Panc1 (cell line): ENCODE results near the gene GRID1.

ENCODE experiments used
- CTCF ChIP-seq: fragments of 450-650 bp; IDR thresholded peaks from 2 replicates; pipeline ENCODE4 v1.5.1; 2017; ENCODE audit warnings: mild to moderate bottlenecking
- POLR2AphosphoS5 ChIP-seq: IDR thresholded peaks from 2 replicates; pipeline ENCODE4 v1.6.1; 2012; ENCODE audit warnings: mild to moderate bottlenecking, low read depth, low read length, moderate library complexity
- SIN3A ChIP-seq: IDR thresholded peaks from 2 replicates; pipeline ENCODE4 v1.6.1; 2012; ENCODE audit warnings: low read depth, mild to moderate bottlenecking, low read length, moderate library complexity, borderline replicate concordance; ENCODE audit not compliant: insufficient read depth

GRCh38 chr10:86200867-86201266 lies 165.7 kb downstream of the GRID1 start:
- TF ChIP-seq CTCF (no peak), SIN3A (no peak), POLR2AphosphoS5 (no peak)
